ENCODE results near the gene TFAP2A. TPM values are rescaled to one million over a fixed set of nuclear protein-coding genes. Genes with fewer than 3 reads are reported as not detected.

Gene TFAP2A
- total and polyA plus RNA-seq, 12 donors = 0.18 to 0.84 (median 0.49) TPM; not detected in 2

DNA sequence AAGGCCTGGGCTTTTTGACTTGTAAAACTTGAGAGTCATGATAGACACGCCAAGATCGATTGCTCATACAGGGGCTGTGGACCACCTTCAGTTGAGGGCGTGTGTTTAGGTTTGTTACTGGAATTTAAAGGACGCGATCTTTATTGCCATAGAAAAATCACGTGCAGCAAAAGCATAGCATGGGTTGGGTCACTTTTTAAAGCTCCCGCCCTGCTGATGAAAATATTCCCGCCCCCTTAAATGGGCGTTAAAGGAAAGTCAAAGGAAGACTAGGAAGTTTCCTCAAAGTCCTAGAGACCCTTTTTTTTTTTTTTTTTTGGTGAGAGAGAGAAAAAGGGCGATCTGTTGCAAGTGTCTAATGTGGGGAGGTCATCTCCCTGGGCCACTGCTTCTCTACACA lies 23.1 kb downstream of the TFAP2A start:
- Histone ChIP-seq H3K36me3 (replicated peaks in 1 of 2) (no peaks in the 10 kb centered on the region), H3K4me1 (replicated peaks in 1 of 2) (no peaks in the 10 kb centered on the region), H3K27me3 (peaks cover 95% of the 10 kb centered on the region), H3K9me3 (replicated peaks in 1 of 3) (no peaks in the 10 kb centered on the region), H3K27ac (no peak overlapping the region), H3K4me3 (no peak overlapping the region)
- DNase-seq = no peak
- no peak for TF ChIP-seq POLR2A (IDR thresholded peaks at IDR 0.05)
- TF ChIP-seq, protein P1, sequence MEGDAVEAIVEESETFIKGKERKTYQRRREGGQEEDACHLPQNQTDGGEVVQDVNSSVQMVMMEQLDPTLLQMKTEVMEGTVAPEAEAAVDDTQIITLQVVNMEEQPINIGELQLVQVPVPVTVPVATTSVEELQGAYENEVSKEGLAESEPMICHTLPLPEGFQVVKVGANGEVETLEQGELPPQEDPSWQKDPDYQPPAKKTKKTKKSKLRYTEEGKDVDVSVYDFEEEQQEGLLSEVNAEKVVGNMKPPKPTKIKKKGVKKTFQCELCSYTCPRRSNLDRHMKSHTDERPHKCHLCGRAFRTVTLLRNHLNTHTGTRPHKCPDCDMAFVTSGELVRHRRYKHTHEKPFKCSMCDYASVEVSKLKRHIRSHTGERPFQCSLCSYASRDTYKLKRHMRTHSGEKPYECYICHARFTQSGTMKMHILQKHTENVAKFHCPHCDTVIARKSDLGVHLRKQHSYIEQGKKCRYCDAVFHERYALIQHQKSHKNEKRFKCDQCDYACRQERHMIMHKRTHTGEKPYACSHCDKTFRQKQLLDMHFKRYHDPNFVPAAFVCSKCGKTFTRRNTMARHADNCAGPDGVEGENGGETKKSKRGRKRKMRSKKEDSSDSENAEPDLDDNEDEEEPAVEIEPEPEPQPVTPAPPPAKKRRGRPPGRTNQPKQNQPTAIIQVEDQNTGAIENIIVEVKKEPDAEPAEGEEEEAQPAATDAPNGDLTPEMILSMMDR (IDR thresholded peaks at IDR 0.05) = no peak
- 15 to 20% (median 17%) methylated on average over 10 of the region's 10 CpGs for WGBS, 4 donors
- intact Hi-C loops (cut with DNase I) = no loop called here

DNA sequence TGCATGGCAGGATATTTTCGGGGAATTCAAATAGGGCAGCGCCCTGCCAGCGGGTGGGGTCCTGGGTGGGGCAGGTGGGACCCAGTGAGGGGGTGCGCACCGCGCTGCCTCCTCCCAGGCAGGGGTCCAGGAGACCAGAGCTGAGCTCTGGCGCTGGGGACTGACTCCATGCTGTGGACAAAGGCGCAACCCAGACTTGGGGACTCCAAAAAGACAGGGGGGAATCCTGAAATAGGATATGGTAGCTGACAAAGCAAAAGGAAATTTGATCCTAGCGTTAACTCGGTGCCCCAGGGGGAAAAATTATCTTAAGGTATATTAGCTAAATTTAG lies 23.6 kb downstream of the TFAP2A start:
- H3K27me3 ChIP-seq = peaks cover 96% of the 10 kb centered on the region
- TF ChIP-seq POLR2A (IDR thresholded peaks at IDR 0.05) = no peak
- TF ChIP-seq, protein P1 (IDR thresholded peaks at IDR 0.05) = no peak
- 6 to 13% (median 10%) methylated on average over 4 to 10 of the region's 10 CpGs for WGBS, 4 donors

DNA sequence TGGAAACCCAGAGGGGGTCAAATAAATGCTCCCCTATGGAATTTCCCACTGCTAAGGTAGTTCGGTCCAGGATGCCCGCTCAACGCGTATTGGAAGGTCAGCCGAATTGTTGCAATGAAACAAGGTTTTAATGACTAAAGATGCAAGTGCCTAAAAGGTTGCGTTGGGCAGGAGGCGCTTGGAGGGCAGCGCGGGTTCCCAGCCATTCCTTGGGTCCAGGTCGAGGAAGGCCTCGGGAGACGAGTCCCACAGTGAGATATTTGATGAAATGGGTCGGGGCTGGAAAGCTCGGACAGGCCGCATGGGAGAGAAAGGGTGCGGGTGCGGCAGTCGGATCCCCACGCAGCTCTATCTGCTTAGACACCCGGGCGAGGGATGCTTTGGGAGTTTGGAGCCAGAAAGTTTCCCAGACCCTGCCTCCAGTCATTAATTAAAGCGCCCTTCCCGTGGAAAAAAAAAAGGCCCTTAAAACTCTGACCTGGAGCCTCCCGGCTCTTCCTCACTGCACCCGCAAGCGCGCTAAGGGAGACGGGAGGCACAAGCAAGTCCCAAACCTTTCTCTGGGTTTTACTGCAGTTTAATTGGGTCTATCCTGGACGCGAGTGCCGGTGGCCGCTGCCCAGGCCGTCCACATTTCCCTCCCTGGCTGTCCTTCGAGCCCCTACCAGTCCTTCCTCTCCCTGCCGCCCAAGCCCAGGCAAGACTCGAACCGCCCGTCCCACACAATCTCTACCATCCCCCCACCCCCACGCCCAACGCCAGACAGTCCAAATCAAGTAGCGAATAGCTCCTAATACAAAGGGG lies 24.2 kb downstream of the TFAP2A start:
- no peak for DNase-seq
- 9 to 15% (median 11%) methylated on average over 29 to 41 of the region's 41 CpGs for WGBS, 4 donors
- intact Hi-C loops (cut with DNase I) = no loop called here

More for the DNA sequence above, 23.6 kb downstream of the TFAP2A start:
- H3K27ac ChIP-seq = no peak overlapping the region
- no peak for DNase-seq
- no peak overlapping the region for H3K4me3 ChIP-seq
- intact Hi-C loops (cut with DNase I) = no loop called here
- H3K36me3 ChIP-seq (replicated peaks in 1 of 2) = no peaks in the 10 kb centered on the region
- no peaks in the 10 kb centered on the region for H3K4me1 ChIP-seq (replicated peaks in 1 of 2)
- H3K9me3 ChIP-seq (replicated peaks in 1 of 3) = no peaks in the 10 kb centered on the region

DNA sequence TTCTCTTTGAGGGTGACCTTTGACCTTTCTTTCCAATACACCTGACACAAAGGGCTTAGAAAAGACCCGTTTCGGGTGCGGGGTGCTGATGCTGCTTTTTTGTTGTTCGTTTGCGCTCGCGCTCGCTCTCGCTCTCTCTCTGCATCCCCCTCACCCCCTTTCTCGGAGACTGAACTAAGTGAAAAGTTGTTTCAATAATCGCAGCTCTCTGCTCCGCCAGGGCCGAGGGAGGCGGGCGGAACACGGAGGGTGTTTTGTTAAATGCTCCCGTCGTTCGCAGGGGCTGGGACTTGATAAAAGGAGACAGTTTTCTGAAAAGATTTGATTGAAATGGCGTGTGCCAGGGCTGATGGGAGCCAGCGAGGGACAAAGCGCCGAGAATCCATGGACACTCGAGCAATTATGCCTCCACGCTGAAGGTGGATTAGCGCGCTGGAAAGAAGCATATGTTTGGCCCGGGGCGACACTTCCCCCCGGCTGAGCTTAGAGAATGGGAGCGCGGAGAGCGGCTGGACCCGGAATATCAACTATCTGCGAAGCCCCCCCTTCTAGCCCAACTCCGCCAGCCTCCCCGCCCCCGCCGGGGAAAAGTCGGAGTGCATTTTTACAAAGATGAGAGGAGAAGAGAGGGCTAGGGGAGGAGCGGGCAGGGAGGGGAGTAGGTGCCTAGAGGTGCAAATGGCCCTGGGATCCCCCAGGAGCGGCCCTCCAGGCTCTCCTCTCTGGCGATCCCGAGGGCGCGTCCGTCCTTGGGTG lies 25.0 kb downstream of the TFAP2A start:
- 9 to 10% (median 10%) methylated on average over 44 to 47 of the region's 47 CpGs for WGBS, 4 donors
- intact Hi-C loops (cut with DNase I) = no loop called here

More for the DNA sequence above, 24.2 kb downstream of the TFAP2A start:
- H3K27me3 ChIP-seq = peaks cover 96% of the 10 kb centered on the region
- TF ChIP-seq, protein P1 (IDR thresholded peaks at IDR 0.05) = no peak
- TF ChIP-seq POLR2A (IDR thresholded peaks at IDR 0.05) = no peak
- H3K4me1 ChIP-seq (replicated peaks in 1 of 2) = no peaks in the 10 kb centered on the region
- no peak overlapping the region for H3K4me3 ChIP-seq
- no peak overlapping the region for H3K27ac ChIP-seq
- no peaks in the 10 kb centered on the region for H3K9me3 ChIP-seq (replicated peaks in 1 of 3)
- no peaks in the 10 kb centered on the region for H3K36me3 ChIP-seq (replicated peaks in 1 of 2)

More for the DNA sequence above, 25.0 kb downstream of the TFAP2A start:
- no peak overlapping the region for H3K4me3 ChIP-seq
- H3K36me3 ChIP-seq (replicated peaks in 1 of 2) = no peaks in the 10 kb centered on the region
- no peak for TF ChIP-seq POLR2A (IDR thresholded peaks at IDR 0.05)
- TF ChIP-seq, protein P1 (IDR thresholded peaks at IDR 0.05) = no peak
- H3K27ac ChIP-seq = no peak overlapping the region
- no peak for DNase-seq
- H3K9me3 ChIP-seq (replicated peaks in 1 of 3) = no peaks in the 10 kb centered on the region
- no peaks in the 10 kb centered on the region for H3K4me1 ChIP-seq (replicated peaks in 1 of 2)
- peaks cover 97% of the 10 kb centered on the region for H3K27me3 ChIP-seq

Data from adrenal gland (tissue), 12 donors.